Spinal cord (tissue), 10 donors: ENCODE results near the gene ETV6. TPM values are rescaled to one million over a fixed set of nuclear protein-coding genes. Genes with fewer than 3 reads are reported as not detected.

Experiments
- DNase-seq, 6 donors: peaks; one replicate each; pipeline versions ENCODE4 v3.0.0 to v3.0.0-alpha.2; 2013 to 2015; ENCODE audit warnings: low spot score in 6 of 6, low read depth in 4 of 6
- H3K27ac ChIP-seq: one replicate; pipeline ENCODE4 v1.5.1; 2013; ENCODE audit warnings: low read depth, low read length, control low read depth
- H3K27me3 ChIP-seq: one replicate; pipeline ENCODE4 v1.6.1; 2013; ENCODE audit warnings: low read length; ENCODE audit not compliant: control insufficient read depth, insufficient read depth
- H3K36me3 ChIP-seq: one replicate; pipeline ENCODE4 v1.6.1; 2013; ENCODE audit warnings: low read length; ENCODE audit not compliant: control insufficient read depth, insufficient read depth
- H3K4me1 ChIP-seq: one replicate; pipeline ENCODE4 v1.6.1; 2013; ENCODE audit warnings: low read length; ENCODE audit not compliant: control insufficient read depth, insufficient read depth
- H3K4me3 ChIP-seq: one replicate; pipeline ENCODE4 v1.5.1; 2013; ENCODE audit warnings: low read depth, low read length, control low read depth
- H3K9me3 ChIP-seq: one replicate; pipeline ENCODE4 v1.6.1; 2013; ENCODE audit warnings: low read length; ENCODE audit not compliant: control insufficient read depth, insufficient read depth
- WGBS: methylation state at CpG from one replicate; pipeline ENCODE4 v1.1.5; 2013; ENCODE audit warnings: missing lambda C conversion rate; ENCODE audit not compliant: insufficient coverage; 5-methylcytosine and 5-hydroxymethylcytosine counted together
- polyA plus RNA-seq, 2 donors: library from polyadenylated mRNA; unstranded; fragments of 120-200 nt; gene quantifications; one replicate each; pipeline ENCODE4 v1.2.1, GENCODE V29; 2013; ENCODE audit not compliant: insufficient read length in 2 of 2
- total RNA-seq, 2 donors: library from RNA; depleted of rRNA in 1 of 2; stranded (reverse); fragments of 120-200 nt in 1 of 2; fragments of >200 nt in 1 of 2; gene quantifications; one replicate each; pipeline versions ENCODE4 v1.2.3 to v1.2.4, GENCODE V29; 2013 to 2014
- donor health status: healthy.

ETV6 gene
- total and polyA plus RNA-seq, 4 donors = 6.8 to 9.9 (median 8.1) TPM

GRCh38 chr12:11927286-11927935, 277.9 kb downstream of the ETV6 start:
- no peaks in the 10 kb centered on the region for H3K27me3 ChIP-seq
- no peaks in the 10 kb centered on the region for H3K9me3 ChIP-seq
- no peak overlapping the region for H3K4me3 ChIP-seq
- H3K27ac ChIP-seq = no peak overlapping the region
- DNase-seq = peak in 2 of 6 donors; percentile 16 to 18
- no peaks in the 10 kb centered on the region for H3K36me3 ChIP-seq
- no peaks in the 10 kb centered on the region for H3K4me1 ChIP-seq
- WGBS = 35% methylated on average over 13 of the region's 15 CpGs

DNA sequence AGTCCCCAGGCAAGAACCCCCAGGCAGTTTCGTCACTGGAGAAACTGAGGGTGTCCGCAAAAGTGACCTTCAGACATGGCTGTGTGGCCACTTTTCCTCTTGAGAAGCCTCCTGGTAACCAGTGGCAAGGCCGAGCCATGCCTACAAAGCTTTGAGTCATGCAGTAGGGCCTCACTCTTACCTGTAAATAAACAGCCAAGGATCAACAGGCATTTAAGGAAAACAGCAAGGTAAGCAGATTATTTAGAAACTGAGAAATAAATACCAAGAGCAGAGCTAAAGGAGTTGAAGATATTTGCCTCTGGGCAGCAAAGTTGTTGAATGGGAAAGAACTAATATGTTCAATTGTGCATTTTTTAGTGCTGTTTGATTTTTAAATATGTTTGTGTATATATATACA, 280.2 kb downstream of the ETV6 start:
- no peak overlapping the region for H3K4me3 ChIP-seq
- no peaks in the 10 kb centered on the region for H3K27me3 ChIP-seq
- no peak for DNase-seq
- no peak overlapping the region for H3K27ac ChIP-seq
- 100% methylated on average over 2 of the region's 3 CpGs for WGBS
- H3K4me1 ChIP-seq = no peaks in the 10 kb centered on the region
- H3K36me3 ChIP-seq = no peaks in the 10 kb centered on the region
- no peaks in the 10 kb centered on the region for H3K9me3 ChIP-seq

DNA sequence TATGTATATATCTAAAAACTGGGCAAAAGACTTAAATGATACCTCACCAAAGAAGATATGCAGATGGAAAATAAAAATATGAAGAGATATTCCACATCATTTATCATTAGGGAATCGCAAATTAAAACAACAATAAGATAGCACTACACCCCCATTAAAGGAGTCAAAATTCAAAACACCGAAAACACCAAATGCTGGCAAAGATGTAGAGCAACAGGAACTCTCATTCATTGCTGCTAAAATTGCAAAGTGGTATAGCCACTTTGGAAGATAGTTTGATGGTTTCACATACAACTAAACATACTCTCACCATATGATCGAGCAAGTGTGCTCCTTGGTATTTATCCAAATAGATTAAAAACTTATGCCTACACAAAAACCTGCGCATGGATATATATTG, 289.7 kb downstream of the ETV6 start:
- Histone ChIP-seq H3K36me3 (no peaks in the 10 kb centered on the region), H3K9me3 (peaks cover 4% of the 10 kb centered on the region), H3K4me3 (no peak overlapping the region), H3K27ac (no peak overlapping the region), H3K4me1 (no peaks in the 10 kb centered on the region), H3K27me3 (no peaks in the 10 kb centered on the region)
- WGBS = no CpG with 5 or more reads among the region's 4 CpGs
- DNase-seq = peak in 1 of 6 donors; percentile 20

DNA sequence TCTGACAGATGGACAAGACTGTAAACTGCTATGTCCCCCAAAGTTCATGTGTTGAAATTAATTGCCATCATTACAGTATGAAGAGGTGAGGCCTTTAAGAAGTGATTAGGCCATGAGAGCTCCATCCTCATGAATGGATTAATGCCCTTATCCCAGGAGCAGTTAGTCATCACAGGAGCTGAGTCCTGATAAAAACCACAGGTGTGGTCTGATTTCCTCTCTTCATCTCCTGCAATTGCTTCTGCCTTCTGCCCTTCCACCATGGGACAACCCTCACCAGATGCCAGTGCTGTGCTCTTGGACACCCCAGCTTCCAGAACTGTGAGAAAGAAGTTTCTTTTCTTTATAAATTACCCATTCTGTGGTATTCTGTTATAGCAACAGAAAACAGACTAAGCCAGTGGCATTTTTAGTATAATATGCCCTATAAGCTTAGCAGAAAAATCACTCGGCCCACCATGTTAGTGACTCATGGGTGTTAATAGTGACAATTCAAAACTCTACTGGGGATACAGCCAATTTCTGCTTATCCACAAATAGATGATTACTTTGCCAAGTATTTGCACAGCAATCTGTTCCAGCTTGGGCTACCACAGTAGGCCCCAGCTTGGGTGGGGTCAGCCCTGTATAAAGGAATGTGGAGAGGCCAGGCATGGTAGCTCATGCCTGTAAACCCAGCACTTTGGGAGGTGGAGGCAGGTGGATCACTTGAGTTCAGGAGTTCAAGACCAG, 292.3 kb downstream of the ETV6 start:
- H3K27ac ChIP-seq = no peak overlapping the region
- H3K36me3 ChIP-seq = no peaks in the 10 kb centered on the region
- peak in 1 of 6 donors; percentile 30 for DNase-seq
- WGBS = no CpG with 5 or more reads among the region's 1 CpG
- no peaks in the 10 kb centered on the region for H3K27me3 ChIP-seq
- H3K4me1 ChIP-seq = no peaks in the 10 kb centered on the region
- peaks cover 4% of the 10 kb centered on the region for H3K9me3 ChIP-seq
- H3K4me3 ChIP-seq = no peak overlapping the region

- H3K36me3 ChIP-seq = no peaks in the 10 kb centered on the region
- no peaks in the 10 kb centered on the region for H3K4me1 ChIP-seq
- peak in 2 of 6 donors; percentile 11 to 32 for DNase-seq
- H3K27ac ChIP-seq = no peak overlapping the region
- no peaks in the 10 kb centered on the region for H3K27me3 ChIP-seq
- H3K9me3 ChIP-seq = peaks cover 4% of the 10 kb centered on the region
- H3K4me3 ChIP-seq = no peak overlapping the region
- 51% methylated on average over 5 of the region's 12 CpGs for WGBS
Observed at GRCh38 chr12:11943919-11944700, 294.6 kb downstream of the ETV6 start.
